Body of pancreas (tissue), 4 donors: ENCODE measurements around the gene MPHOSPH9. TPM values are rescaled to one million over a fixed set of nuclear protein-coding genes. Genes with fewer than 3 reads are reported as not detected.

Experiments used
- ATAC-seq: fragments of 150-250 bp; one replicate; pipeline ENCODE4 v1.9.1; 2016
- DNase-seq, 4 donors: peaks; one replicate each; pipeline ENCODE4 v3.0.0-alpha.2; 2019
- H3K27ac ChIP-seq, 4 donors: fragments of 200-600 bp; sonication (generic); 1 replicate in 3 of 4; 2 replicates in 1 of 4; pipeline versions ENCODE4 v1.5.1 to v1.6.1; 2016 to 2019; ENCODE audit warnings: mild to moderate bottlenecking in 1 of 4, mixed read lengths in 1 of 4, moderate library complexity in 1 of 4
- H3K27me3 ChIP-seq, 2 donors: fragments of 200-600 bp; sonication (generic); one replicate each; pipeline ENCODE4 v1.6.0; 2016; ENCODE audit warnings: mild to moderate bottlenecking in 1 of 2
- H3K36me3 ChIP-seq, 2 donors: fragments of 200-600 bp; sonication (generic); replicated peaks in 1 of 2; 2 replicates each; pipeline ENCODE4 v1.5.1; 2016; ENCODE audit warnings: low read depth in 2 of 2; ENCODE audit not compliant: insufficient read depth in 1 of 2
- H3K4me1 ChIP-seq: fragments of 200-600 bp; sonication (generic); one replicate; pipeline ENCODE4 v1.6.0; 2016
- H3K4me3 ChIP-seq, 2 donors: fragments of 200-600 bp; sonication (generic); 1 replicate in 1 of 2; 2 replicates in 1 of 2; pipeline ENCODE4 v1.5.1; 2016 to 2019
- H3K9me3 ChIP-seq, 3 donors: fragments of 200-600 bp; sonication (generic); 1 replicate in 2 of 3; 2 replicates in 1 of 3; pipeline ENCODE4 v1.5.1; 2016
- POLR2A ChIP-seq, 3 donors: fragments of 450-650 bp; IDR thresholded peaks; one replicate each; pipeline ENCODE4 v1.6.1; 2016; ENCODE audit warnings: antibody characterized with exemption in 3 of 3, mild to moderate bottlenecking in 2 of 3
- WGBS, 2 donors: methylation state at CpG; one replicate each; pipeline ENCODE4 v1.1.5; 2017; 5-methylcytosine and 5-hydroxymethylcytosine counted together
- intact Hi-C: fragments of 100-400 bp; cut with DNase I; formaldehyde crosslinking; loops from one replicate; pipeline ENCODE4 v1.15.1; 2023
- total RNA-seq, 2 donors: library from RNA; depleted of rRNA; stranded (reverse); fragments of >200 nt; gene quantifications; one replicate each; pipeline ENCODE4 v1.1.0, GENCODE V29; 2016
- TF ChIP-seq, protein P1 (sequence below), 7 experiments: fragments of 450-650 bp in 4 of 7; fragments of 200-600 bp in 3 of 7; sonication (generic) in 3 of 7; IDR thresholded peaks; one replicate each; pipeline ENCODE4 v1.5.1; 2016 to 2019; ENCODE audit warnings: antibody characterized with exemption in 7 of 7

The MPHOSPH9 gene
- total RNA-seq, 2 donors from 2014 or later: 13.5 to 42.5 TPM

DNA sequence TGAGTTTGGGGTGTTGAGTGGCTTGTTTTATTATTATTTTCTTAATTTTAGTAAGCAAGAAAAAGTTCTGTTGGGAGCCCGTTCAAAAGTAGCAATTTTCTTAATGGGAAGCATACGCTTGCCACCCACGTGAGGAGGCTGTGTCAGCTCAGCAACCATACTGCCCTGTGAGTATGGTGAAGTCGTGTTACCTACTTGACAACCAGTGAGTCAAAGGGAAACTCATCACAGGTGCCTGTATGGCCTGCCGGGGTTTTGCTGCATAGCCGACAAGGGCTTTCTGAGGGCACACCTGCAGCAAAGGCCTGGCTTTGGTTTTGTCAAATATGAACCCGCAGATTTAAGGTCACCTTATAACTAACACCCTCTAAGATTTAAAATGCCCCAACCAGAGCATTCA is 113.1 kb downstream of the MPHOSPH9 start:
- intact Hi-C loops: no loop called here
- no peak for ATAC-seq
- Histone ChIP-seq H3K9me3 (no peaks in the 10 kb centered on the region), H3K27me3 (no peaks in the 10 kb centered on the region), H3K36me3 (no peaks in the 10 kb centered on the region), H3K27ac (no peak overlapping the region), H3K4me1 (peaks cover 15% of the 10 kb centered on the region), H3K4me3 (no peak overlapping the region)
- DNase-seq: no peak
- TF ChIP-seq, protein P1, sequence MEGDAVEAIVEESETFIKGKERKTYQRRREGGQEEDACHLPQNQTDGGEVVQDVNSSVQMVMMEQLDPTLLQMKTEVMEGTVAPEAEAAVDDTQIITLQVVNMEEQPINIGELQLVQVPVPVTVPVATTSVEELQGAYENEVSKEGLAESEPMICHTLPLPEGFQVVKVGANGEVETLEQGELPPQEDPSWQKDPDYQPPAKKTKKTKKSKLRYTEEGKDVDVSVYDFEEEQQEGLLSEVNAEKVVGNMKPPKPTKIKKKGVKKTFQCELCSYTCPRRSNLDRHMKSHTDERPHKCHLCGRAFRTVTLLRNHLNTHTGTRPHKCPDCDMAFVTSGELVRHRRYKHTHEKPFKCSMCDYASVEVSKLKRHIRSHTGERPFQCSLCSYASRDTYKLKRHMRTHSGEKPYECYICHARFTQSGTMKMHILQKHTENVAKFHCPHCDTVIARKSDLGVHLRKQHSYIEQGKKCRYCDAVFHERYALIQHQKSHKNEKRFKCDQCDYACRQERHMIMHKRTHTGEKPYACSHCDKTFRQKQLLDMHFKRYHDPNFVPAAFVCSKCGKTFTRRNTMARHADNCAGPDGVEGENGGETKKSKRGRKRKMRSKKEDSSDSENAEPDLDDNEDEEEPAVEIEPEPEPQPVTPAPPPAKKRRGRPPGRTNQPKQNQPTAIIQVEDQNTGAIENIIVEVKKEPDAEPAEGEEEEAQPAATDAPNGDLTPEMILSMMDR (IDR thresholded peaks at IDR 0.05): no peak
- no peak for TF ChIP-seq POLR2A (IDR thresholded peaks at IDR 0.05)
- WGBS, 2 donors: 84 to 96% methylated on average over 7 of the region's 7 CpGs

DNA sequence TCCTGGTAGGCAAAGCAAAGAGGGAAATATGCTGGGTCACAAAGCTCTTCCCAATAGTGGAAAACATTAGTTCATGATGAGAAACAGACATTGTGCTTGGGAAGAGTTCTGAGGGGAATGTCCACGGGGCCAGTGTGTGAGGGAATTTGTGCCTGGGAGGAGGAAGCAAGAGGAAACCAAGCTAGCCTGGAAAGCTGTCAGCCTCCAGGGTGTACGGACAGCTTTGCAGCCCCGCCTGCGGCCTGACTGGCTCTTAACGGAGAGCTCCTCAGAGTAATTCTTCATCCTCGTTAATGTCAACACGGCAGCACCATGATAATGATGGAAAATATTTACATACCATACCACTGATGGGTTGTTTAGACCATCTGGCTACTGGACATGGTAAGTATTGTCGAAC is 114.4 kb downstream of the MPHOSPH9 start:
- intact Hi-C loops: no loop called here
- H3K4me3 ChIP-seq: no peak overlapping the region
- no peaks in the 10 kb centered on the region for H3K36me3 ChIP-seq
- H3K27ac ChIP-seq: no peak overlapping the region
- peaks cover 18% of the 10 kb centered on the region for H3K4me1 ChIP-seq
- H3K27me3 ChIP-seq: no peaks in the 10 kb centered on the region
- WGBS, 2 donors: 85 to 87% methylated on average over 8 of the region's 8 CpGs
- DNase-seq: no peak
- no peaks in the 10 kb centered on the region for H3K9me3 ChIP-seq
- TF ChIP-seq, protein P1 (IDR thresholded peaks at IDR 0.05): no peak
- ATAC-seq: no peak

DNA sequence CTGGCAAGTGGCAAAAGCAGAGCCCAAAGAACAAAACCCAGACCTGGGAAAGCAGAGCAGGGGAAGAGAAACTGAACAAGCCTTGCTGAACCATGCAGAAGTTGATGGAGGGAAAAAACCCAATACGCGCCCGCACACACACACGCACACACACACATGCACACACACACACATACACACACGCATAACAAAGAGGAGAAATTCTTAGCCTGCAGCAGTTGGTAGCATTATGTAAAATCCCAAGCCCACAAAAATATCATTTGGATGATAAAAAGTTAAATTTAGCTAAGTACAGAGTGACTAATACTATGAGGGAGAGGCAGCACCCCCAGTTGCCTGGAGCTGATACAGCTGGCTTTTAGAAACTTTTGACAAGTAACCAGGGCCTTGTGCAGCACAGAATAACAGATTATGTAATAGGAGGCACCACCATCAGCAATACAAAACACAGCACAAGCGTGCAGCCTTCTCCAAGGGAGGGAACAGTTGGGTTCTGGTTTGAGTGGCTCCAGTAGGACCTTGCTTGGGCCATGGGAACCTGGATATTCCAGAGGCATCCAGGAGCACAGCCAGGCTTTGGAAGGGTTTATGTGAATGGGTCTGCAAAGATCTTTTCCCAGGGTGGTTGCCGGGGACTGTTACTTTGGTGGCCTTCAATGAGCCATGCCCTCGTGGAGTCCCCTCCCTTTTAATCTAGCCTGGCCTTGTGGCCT is 117.4 kb downstream of the MPHOSPH9 start:
- no peak for TF ChIP-seq POLR2A (IDR thresholded peaks at IDR 0.05)
- TF ChIP-seq, protein P1 (IDR thresholded peaks at IDR 0.05): no peak
- ATAC-seq (peak; percentile 74), DNase-seq (peak in 3 of 4 donors; percentile 19 to 65 (median 49))
- Histone ChIP-seq H3K4me3 (no peak overlapping the region), H3K4me1 (peaks cover 18% of the 10 kb centered on the region), H3K27me3 (no peaks in the 10 kb centered on the region), H3K27ac (peak overlapping the region in 1 of 4 donors; percentile 2), H3K9me3 (no peaks in the 10 kb centered on the region), H3K36me3 (no peaks in the 10 kb centered on the region)
- WGBS, 2 donors: 66 to 72% methylated on average over 7 to 8 of the region's 8 CpGs
- intact Hi-C loops: no loop called here

DNA sequence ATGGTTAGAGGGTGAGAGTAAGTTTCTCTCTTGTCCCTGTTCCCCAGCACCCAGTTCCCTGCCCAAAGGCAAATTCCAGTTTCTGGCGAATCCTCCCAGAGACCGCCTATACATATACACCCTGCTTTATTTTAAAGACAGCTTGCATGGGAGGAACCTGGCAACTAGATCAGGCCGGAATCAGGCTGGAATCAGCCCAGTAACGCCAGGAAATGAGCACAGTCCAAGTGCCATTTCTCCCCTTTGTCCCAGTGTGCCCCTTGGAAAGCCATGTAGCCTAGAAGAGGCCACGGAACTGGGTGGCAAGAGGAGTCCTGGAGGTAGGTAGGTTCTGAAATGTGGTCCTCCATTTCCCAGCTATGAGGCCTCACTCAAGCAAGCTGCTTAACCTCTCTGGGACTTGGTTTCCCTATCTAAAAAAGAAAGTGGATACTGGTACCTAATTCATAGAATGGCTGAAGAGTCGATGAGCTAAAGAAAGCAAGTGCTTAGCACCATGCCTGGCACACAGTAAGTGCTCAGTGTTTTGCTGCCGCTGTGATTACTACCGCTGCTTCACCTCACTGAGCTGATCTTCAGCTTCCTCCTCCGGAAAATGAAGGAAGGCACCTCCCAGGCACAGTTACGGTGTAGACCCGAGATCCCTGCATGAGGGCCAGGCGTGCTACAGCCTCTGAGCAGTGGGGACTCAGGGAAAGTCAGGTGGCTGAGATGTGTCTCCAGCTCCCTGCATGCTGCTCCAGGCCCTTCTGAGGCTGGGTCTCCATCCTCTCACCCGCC is 118.4 kb downstream of the MPHOSPH9 start:
- ATAC-seq (no peak), DNase-seq (no peak)
- no peak for TF ChIP-seq POLR2A (IDR thresholded peaks at IDR 0.05)
- TF ChIP-seq, protein P1 (IDR thresholded peaks at IDR 0.05): no peak
- Histone ChIP-seq H3K4me3 (no peak overlapping the region), H3K36me3 (no peaks in the 10 kb centered on the region), H3K9me3 (no peaks in the 10 kb centered on the region), H3K27ac (peak overlapping the region in 1 of 4 donors; percentile 13), H3K27me3 (no peaks in the 10 kb centered on the region), H3K4me1 (peaks cover 18% of the 10 kb centered on the region)
- WGBS, 2 donors: 82 to 85% methylated on average over 13 of the region's 13 CpGs
- intact Hi-C loops: no loop called here
